GM18870 (cell line): ENCODE results near the gene ABO.
"Not testable (repeated sequence)": the region's sequence is repeated elsewhere in the genome, so short reads cannot be mapped to it uniquely, and the experiment has no call there.

Experiments
- ATAC-seq: cut with Tn5 transposase; IDR thresholded peaks from one replicate; pipeline ENCODE4 v1.9.1; 2021; ENCODE audit warnings: moderate library complexity; ENCODE audit not compliant: unreplicated experiment

Gene ABO

DNA sequence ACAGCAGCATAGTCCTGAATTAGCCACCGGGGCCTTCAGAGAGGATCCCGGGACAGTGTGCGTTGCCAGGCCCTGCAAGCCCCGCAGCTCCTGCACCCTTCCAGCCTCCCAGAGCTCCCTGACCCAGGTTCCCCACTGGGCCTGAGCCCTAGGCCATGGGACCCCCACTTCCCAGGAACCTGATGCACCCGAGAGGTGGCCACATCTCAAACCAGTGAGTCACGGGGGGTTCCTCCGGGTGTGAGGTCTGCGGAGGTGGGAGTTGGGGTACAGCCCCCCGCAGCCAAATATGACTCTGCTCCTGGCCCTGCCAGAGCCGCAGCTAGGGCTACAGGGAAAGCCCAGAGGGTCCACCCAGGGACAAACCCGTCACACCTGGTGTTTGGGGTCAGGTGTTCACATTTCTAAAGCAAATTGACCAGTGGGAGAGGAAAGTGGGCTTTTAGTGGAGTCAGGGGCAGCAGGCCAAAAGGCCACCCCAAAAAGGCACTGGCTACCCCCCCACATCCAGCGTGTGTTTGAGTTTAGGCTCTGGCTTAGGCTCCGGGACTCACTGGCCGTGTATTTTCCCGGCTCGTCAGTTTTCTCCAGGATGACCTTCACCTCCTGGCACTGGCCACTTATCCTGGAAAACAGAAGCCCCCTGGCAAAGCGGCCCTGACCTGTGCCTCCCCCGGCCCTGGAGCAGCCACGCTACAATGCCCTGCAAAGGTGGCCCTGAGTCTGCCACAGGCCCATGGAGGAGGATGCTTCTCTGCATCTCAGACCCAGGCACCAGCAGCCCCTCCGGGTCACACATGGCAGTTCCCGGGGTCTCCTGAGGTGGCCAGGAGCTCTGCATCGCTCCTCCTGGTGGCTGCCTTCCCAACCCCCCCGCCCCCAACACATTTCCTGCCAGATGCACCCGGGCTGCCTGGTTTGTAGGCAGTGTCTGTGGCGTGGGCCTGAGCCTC, 48.5 kb downstream of the ABO start:
- no peak for ATAC-seq

DNA sequence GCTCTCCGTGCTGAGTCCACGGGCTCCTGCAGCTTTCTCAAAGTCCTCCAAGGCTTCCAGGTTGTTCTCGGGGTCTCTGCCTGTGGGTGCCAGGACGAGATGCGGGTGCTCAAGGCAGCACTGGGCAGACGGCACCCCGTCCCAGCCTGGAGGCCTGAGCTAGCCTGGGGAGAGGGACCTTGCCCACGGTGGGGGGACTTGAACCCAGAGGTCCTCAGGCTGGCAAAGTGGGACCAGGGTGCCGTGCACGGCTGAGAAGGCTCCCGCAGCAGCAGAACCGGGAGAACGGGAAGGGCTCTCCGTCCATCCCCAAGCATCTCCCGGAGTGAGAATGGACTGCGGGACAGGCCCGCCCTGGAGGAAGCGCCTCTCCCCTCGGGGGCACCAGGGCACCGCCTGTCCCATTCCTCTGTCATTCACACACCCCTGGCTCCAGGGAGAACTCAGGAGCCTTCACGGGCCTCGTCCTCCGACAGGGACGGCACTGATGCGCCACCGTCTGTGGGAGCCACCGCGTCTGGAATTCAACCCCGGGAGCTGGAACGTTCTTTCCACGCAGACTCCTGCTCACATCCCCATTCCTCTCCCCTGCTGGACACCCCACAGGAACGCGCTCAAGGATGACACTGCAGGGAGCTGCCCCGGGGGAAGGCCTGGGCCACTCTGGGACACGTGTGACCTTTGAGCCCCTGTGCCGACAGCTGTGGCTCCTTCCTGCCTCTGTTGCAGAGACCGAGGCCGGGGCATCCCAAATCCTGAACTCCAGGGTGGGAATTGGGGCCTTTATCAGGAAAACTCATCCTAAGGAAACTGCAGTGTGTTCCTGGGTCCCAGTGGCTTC, 49.6 kb downstream of the ABO start:
- no peak for ATAC-seq

DNA sequence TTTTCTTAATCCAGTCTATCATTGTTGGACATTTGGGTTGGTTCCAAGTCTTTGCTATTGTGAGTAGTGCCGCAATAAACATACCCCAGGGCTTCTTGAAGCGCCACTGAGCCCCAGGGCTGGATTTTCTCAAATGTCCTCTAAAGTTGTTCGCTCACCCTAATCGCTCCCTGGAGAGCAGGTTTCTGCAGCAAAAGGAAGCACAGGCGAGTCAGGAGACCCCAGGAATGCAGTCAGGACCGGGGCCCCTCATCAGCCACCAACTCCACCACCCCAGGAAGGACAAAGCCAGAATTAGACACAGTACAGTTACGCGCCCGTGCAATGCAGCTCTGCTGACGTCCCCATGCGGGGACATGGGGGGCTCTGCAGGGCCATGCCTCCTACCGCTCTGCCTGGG, 50.2 kb downstream of the ABO start:
- no peak for ATAC-seq

DNA sequence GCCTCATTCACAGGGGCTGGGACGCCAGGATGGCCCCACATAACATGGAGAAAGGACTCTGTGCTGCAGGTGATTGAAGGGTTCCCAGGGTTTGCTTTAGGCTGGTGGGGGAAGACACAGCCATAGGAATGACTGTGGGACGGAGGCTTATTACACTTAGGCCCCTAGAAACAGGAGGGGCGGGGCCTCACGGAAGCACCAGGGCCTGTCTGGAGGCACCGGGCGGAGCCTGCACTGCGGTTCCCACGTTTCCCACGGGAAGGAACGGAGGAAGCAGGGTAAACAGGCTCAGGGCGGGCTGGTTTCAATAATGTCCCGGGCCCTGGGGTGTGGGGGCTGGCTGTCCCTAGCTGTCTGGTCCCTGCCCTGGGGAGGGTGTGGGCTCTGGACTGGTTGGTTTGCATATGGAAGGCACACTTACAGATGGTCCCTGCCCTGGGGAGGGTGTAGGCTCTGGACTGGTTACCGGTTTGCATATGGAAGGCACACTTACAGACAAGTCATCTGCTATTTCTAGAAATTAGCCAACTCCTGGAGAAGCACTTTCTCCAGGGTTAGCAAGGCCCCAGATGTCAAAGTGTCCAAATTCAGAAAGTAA, 51.7 kb downstream of the ABO start:
- not testable (repeated sequence) for ATAC-seq

DNA sequence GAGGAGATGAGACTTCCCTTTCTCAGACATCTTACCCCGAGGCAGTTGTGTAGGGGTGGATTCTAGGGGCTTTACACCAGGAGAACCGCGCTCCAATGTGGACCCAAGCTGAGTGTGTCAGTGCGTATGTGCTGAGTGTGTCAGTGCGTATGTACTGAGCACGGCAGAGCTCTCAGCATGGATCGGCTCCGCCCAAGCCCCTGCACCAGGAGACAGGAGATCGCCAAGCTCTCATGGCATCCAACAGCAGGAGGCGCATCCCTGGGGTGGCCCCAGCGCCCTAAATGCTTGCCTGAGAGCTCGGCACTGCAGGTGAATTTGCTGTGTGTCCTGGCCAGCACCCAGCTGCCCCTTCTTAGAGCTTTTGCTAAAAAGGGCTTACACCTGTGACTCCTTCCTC, 53.0 kb downstream of the ABO start:
- not testable (repeated sequence) for ATAC-seq

DNA sequence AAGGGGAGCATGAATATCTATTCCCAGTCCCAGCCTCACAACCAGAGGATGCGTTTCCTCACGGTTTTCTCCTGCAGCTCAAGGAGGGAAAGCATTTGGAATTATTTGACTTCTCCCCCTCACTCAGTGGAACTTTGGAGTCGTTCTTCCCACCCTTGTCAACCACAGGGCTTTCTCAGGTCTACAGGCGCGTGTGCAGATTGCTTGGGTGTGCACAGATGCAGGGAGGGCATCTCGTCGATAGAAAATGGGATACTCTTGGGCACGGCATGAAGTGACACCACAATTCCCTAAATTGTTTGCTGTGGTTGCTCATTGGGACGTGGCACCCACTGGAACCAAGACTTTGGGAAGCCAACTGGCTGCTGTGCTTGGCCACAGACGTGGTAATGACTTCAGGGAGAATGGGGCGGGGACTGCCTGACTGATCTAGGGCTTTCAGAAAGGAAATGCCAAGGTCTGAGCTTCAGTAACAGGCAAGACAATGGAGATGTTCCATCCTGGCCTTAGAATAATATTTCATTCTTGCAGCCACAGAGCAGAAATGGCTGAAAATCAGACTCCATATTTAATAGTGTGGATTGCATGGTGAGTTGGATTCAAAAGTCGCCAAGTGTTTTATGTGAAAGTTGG, 53.7 kb downstream of the ABO start:
- ATAC-seq, result no peak

DNA sequence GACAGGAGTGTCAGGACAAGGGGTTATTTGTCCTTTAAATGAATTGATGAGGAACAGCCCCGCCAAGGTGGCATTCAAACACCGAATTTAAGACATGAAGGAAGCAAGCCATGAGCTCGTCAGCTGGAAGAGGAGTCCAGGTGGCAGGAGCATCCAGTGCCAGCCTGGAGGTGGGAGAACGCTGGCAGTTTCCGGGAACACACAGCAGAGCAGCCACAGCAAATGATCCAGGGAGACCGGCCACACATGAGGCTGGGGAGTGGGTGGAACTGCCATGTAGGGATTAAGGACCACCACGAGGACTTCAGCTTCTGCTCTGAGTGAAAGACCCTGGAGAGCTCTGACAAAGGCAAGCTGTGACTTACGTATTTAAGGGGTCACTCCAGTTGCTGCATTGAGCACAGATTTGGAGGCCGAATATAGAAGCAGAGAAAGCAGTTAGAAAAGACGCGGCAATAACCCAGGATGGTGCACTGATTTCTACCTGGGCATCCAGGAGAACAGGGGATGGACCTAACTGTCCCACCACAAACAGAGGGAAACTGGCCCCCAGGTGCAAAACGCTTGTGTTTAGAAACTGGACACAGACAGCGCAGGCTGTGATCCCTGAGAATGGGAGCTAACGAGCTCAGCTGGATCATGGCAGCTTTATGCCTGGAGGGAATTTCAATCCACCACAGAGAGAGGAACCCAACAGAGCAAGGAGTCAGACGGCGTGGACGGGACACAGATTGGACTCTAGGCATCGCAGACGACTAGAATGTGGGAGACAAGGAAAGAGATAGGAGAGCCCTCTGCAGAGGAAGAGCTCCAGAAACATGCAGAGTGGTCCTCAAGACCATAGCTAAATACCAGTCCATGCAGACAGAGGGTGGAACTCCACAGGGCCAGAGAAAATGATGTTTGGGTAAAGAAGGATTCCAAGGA, 56.7 kb downstream of the ABO start:
- not testable (repeated sequence) for ATAC-seq

DNA sequence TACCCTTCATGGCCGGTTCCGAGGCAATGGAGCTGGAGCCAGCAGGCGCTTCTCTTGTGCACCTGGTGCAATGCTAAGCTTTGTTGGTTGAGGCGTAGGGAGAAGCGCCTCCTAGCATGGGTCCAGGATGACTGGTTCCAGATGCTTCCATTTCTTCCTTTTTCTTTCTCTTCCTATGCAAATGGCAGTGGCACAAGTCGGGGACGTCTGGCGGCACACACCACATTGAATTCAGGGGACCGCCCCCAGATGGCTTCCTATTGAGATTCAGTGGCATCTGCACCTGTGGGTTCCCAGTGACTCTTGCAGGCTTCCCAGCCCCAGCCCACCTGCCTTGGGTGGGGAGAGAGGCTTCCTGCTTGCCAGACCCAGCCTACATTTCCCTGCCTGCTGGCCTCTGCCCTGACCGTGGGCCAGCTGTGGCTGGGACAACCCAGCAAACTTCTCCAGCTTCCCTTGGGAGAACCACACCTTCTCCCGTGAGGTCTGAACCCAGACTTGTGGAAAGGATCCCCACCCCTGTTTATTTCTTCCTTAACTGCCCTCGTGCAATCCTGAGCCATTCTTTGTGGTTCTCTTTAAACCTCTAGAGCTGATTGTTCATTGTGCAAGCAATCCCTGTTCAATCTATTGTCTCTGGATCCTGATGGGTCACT, 57.5 kb downstream of the ABO start:
- not testable (repeated sequence) for ATAC-seq

DNA sequence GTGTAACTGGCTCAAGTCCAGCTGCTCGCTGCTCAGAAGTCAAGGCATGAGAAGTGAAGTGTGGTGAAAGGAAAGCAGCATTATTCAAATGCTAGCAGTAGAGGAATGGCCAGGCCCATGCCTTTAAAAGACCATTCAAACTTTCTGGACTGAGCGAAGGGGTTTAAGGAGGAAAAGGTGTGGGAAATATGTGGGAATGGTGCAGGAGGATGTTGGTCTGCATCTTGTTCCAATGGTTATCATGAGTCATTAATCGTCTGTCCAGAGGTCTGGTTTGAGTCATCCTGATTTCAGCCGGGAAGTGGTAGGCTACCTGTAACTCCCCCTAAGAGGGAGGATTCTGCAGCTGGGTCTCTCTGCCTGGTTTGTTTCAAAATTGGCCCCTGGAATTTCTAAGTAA, 60.7 kb downstream of the ABO start:
- ATAC-seq, result not testable (repeated sequence)

DNA sequence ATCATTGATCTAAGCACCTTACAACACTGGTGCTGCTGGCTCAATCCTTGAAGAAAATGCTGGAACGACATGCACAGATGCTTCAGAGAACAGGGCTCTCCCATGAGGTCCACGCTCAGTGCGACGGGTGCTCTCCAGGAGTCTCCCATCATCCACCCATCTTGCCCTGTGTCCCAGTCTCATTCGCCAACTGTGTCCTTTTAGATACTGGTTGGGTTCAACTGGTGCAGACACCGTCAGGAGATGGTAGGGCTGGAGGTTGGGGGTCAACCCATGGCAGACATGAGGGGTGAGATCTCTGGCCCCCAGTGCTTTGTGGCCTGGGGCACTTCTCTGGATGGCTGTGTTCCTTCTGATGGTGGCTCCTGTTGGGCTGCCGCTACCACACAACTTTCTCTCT, 64.4 kb downstream of the ABO start:
- ATAC-seq, result no peak

DNA sequence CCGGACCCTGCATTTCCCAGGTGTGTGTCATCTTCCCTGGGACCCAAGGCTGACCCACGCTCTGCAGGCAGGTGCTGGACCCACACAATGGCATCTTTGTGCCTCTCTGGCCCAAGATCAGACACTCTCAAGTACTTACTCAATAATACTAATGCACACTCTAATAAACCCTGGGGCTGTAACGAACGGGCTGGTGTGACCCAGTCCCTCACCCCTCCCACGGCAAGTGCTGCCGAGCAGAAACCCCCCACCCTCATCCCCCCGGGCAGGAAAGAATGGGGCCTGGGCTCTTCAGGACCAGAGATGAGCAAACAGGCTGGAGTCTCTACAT, 64.8 kb downstream of the ABO start:
- ATAC-seq, result no peak

DNA sequence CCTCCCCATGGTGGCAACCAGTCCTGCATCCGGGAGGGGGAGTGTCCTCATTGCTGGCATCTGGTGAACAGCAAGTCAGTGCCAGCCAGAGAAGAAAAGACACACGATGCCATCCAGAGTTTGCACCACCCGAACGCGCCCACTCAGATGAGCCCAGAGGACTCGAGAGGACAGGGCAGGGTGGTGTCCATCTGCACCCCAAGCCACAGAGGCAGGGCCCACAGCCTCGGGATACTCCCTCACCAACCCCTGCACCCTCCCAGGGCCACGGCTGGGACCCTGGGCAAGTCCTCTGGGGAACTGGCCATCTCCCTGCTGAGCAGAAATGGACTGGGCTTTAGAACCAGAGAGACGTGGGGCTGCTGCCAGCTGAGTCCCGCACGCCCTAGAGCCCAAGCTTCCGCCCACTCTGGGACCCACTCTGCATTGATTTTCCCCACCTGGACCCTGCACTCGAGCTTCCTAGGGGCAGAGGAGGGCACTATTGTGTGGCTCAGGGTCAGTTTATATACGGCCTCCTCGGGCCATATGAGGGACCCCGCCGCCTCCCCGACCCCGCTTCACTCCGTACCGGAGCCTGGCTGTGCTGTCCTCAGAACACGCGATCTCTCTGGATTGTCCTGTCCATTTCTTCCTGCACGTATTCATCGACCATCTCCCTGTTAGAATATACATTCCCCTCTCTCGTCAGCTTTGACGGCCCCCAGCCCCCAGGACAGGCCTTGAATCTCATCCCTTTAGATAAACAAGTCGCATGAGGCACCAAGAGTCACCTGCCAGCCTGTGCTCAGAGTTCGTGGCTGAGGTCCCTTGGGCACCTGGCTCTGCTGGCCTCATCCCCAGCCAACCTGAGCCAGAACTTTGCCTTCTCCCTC, 65.4 kb downstream of the ABO start:
- ATAC-seq, result not testable (repeated sequence)

DNA sequence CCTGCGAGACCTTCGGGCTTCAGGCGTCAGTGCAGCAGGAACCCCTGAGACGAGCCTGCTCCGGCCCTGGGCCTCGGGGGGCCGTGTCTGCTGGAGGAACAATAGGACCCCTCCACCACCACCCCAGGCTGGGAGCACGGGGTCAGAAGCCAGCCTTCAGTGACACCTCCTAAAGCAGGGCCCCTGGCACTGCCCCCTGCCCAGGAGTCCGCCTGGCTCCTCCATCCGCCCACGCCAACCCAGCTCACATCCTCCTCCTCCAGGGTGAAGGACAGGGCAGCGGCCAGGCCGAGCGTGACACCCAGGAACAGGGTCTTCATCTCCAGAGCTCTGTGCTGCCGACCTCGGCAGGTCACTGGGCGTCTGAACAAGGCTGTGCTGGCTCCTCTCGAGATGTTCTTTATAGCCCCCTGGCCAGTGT, 66.1 kb downstream of the ABO start, which contains the start of gene OBP2B:
OBP2B (minus strand) TSS at position 371 of the 421 bp plus-strand sequence; CDS start at position 320, 51 bp downstream.
- ATAC-seq, result not testable (repeated sequence)

DNA sequence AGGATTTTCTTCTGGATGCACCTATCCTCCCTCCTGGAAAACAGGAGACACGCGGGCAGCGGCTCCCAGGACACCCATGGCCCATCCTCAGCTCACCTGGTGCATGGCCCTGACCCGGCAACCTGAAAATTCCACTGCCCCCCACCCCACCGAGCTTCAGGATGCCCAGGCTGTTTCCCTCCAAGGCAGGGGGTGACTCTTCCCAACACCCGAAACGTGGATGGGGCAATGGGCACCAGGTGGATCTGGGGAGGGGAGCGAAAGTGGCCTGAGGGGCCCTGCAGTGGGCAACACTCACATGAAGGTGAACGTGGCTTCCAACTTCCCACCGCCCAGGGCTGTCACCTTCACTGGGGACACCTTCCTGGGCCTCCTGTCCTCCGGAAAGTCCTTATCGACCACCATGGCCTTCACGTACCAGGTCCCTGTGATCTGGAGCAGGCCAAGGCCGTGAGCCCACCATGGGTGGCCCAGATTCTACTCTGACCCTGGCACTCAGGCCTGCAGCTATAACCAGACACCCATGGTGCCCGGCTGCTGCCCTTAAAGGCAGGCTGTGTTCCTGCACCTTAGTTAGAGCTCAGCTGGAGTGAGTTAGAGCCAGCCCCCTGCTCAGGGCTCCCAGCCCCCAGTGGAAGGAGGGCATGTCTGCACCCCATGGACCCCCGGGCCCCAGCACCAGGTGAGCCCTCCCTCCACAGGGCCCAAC, 66.7 kb downstream of the ABO start:
- ATAC-seq, result not testable (repeated sequence)

DNA sequence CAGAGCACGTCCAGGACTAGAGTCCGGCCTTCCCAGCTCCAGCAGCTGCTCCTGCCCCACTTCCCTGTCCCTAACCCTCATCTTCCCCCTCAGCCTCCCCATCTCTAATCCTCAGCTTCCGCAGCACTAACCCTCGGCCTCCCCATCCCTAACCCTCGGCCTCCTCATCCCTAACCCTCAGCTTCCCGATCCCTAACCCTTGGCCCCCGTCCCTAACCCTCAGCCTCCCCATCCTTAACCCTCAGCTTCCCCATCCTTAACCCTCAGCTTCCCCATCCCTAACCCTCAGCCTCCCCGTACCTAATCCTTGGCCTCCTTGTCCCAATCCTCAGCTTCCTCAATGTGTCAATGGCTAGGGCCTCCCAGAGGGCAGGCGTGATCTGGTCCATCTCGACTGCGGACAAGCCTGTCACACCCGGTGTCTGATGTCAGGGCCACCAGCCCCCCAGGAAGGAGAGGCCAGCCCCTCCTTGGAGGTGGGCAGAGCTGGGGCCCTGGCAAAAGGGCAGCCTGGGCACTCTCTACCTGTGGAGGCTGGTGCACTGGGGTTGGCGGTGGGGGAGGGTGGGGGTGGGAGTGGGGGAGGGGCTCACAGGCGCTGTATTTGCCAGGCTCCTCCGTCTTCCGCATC, 67.3 kb downstream of the ABO start:
- no peak for ATAC-seq

DNA sequence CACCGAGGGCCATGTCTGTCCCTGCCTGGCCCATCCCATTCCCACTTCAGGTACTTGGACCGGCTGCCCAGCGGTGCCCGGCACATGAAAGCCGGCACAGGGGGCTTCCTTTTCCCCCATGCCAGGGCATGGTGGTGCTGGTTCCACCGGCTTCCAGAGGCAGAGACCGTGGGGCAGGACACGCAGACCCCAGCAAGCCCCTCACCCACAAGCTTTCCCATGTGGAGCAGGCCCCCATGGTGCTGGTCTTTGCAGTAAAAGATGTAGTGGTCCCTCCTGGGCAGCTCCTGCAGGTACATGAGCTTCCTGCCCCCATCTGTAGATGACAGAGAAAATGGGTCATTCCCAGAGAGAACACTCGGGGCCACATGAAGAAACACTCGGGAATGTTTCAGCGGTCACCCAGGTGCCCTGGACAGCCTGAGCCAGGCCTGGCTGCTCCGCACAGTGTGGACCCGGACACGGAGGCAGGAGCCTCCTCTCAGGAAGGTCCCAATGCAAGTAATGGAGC, 67.9 kb downstream of the ABO start:
- no peak for ATAC-seq
